MCF 10A (cell line): ENCODE measurements around the gene CNP. TPM values are rescaled to one million over a fixed set of nuclear protein-coding genes. Genes with fewer than 3 reads are reported as not detected.

Experiments
- BruUV-seq: library from RNA; stranded (reverse); fragments of 400-500 nt; replicated peaks from 2 replicates; lab custom pipeline; 2021; lab: Mats Ljungman, UMichigan
- CTCF ChIA-PET: fragments of 300-600 bp; sonication (Branson Sonifier 250); formaldehyde crosslinking; extraction: SDS; loops from one replicate; lab custom pipeline; 2021; ENCODE audit warnings: antibody characterized with exemption, inconsistent platforms; lab: Yijun Ruan, JAX
- POLR2A ChIA-PET: fragments of 300-600, 350-650 bp; sonication (Branson Sonifier 250); formaldehyde crosslinking; extraction: SDS; loops from one replicate; lab custom pipeline; 2020; ENCODE audit warnings: antibody characterized with exemption, inconsistent platforms; lab: Yijun Ruan, JAX
- DNase-seq: peaks from one replicate; pipeline ENCODE4 v3.0.0-alpha.2; 2018; ENCODE audit not compliant: unreplicated experiment
- H3K27ac Mint-ChIP-seq: one replicate; pipeline ENCODE4 v1.8.0; 2022; ENCODE audit warnings: mild to moderate bottlenecking, low read depth, mixed read lengths; ENCODE audit not compliant: unreplicated experiment
- H3K27me3 Mint-ChIP-seq: one replicate; pipeline ENCODE4 v1.8.0; 2022; ENCODE audit warnings: mixed read lengths; ENCODE audit not compliant: insufficient read depth, unreplicated experiment
- H3K36me3 Mint-ChIP-seq: one replicate; pipeline ENCODE4 v1.8.0; 2022; ENCODE audit warnings: mild to moderate bottlenecking, moderate library complexity, mixed read lengths; ENCODE audit not compliant: insufficient read depth, unreplicated experiment
- H3K4me1 Mint-ChIP-seq: one replicate; pipeline ENCODE4 v1.8.0; 2022; ENCODE audit warnings: mixed read lengths; ENCODE audit not compliant: insufficient read depth, unreplicated experiment
- H3K4me3 Mint-ChIP-seq: one replicate; pipeline ENCODE4 v1.8.0; 2022; ENCODE audit warnings: mild to moderate bottlenecking, moderate library complexity, mixed read lengths; ENCODE audit not compliant: unreplicated experiment
- H3K9me3 Mint-ChIP-seq: one replicate; pipeline ENCODE4 v1.8.0; 2022; ENCODE audit warnings: mixed read lengths; ENCODE audit not compliant: unreplicated experiment
- intact Hi-C: fragments of 100-400 bp; cut with micrococcal nuclease; formaldehyde crosslinking; loops from 2 replicates; pipeline ENCODE4 v1.14.1; 2022
- total RNA-seq: library from RNA; stranded (reverse); gene quantifications from 2 replicates; pipeline ENCODE4 v1.2.3, GENCODE V29; 2022
- TF ChIP-seq, protein P1 (sequence below): fragments of 200-600 bp; IDR thresholded peaks from one replicate; pipeline ENCODE4 v1.8.0; 2022; ENCODE audit warnings: antibody characterized with exemption, mild to moderate bottlenecking; ENCODE audit not compliant: unreplicated experiment

The CNP gene
- total RNA-seq, 1 experiment from 2014 or later: 46.2 TPM

DNA sequence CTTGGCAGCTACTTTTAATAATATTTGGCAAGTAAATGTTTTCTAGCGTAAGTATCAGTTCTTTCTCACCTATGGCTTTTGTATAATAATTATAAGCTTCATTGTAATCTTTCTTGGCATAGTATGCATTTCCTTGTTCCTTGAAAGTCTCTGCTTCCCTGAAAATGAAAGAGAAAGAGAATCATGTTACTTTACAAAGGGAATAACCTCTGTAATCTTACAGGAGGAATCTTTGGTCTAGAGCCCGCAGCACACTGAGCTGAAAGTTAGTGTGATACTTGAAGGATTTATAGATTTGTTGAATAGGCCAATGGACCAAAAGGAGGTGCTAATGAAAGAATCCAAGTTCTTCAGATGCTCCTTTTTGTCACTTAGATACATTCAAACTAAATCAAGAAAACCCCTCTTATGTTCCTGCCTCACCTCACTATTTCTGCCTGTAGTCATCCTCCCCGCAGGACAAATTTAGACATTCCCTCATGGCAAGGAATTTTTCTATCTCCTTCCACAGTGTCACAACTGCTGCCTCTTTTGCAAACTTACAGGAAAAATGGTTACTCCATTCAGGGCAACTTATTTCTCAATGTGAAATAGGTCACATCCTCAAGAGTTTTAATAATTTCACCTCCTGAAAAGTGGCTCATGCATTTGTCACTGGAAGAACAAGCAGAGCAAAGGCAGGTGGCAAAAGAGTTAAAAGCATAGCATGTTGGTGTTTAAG, 34.0 kb downstream of the CNP start:
- Mint-ChIP-seq H3K4me1 (peaks cover 13% of the 10 kb centered on the region), H3K27ac (no peak overlapping the region), H3K9me3 (no peaks in the 10 kb centered on the region), H3K27me3 (no peaks in the 10 kb centered on the region), H3K36me3 (peaks cover 83% of the 10 kb centered on the region), H3K4me3 (no peak overlapping the region)
- BruUV-seq: no TSS peak
- POLR2A ChIA-PET: interaction anchor here (1.0 kb wide), 1 partner anchor 8 kb away, joined by 4 read pairs; no protein-coding TSS in a partner anchor
- intact Hi-C loops: no loop called here
- CTCF ChIA-PET: interaction anchor here (0.7 kb wide), 1 partner anchor 37 kb away, joined by 3 read pairs; no protein-coding TSS in a partner anchor
- TF ChIP-seq, protein P1, sequence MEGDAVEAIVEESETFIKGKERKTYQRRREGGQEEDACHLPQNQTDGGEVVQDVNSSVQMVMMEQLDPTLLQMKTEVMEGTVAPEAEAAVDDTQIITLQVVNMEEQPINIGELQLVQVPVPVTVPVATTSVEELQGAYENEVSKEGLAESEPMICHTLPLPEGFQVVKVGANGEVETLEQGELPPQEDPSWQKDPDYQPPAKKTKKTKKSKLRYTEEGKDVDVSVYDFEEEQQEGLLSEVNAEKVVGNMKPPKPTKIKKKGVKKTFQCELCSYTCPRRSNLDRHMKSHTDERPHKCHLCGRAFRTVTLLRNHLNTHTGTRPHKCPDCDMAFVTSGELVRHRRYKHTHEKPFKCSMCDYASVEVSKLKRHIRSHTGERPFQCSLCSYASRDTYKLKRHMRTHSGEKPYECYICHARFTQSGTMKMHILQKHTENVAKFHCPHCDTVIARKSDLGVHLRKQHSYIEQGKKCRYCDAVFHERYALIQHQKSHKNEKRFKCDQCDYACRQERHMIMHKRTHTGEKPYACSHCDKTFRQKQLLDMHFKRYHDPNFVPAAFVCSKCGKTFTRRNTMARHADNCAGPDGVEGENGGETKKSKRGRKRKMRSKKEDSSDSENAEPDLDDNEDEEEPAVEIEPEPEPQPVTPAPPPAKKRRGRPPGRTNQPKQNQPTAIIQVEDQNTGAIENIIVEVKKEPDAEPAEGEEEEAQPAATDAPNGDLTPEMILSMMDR: no peak
- DNase-seq: no peak

DNA sequence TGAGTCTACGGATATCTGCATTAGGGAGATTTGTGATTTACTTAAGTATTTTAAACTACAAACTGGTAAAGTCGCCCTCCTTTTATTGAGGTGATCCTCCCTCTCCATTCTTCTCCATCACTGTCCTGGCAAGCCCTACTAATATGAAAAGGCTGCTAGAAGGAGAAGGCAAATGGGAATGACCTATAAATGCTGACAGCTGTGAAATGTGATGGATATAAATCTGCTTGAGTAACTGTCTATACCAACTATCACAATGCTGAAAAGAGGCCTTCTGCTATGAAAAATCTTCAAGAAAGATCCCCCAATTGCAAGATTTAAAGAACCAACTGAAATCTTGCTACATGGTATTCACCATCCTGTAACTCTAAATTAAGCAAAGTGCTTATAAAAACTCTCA, 35.1 kb downstream of the CNP start:
- BruUV-seq: no TSS peak
- H3K4me1 Mint-ChIP-seq: peaks cover 13% of the 10 kb centered on the region
- no peaks in the 10 kb centered on the region for H3K27me3 Mint-ChIP-seq
- no peak overlapping the region for H3K4me3 Mint-ChIP-seq
- TF ChIP-seq, protein P1: no peak
- POLR2A ChIA-PET: interaction anchor here (0.9 to 1.1 kb wide), 3 partner anchors 16 to 312 kb away, joined by 3 read pairs; no protein-coding TSS in a partner anchor
- CTCF ChIA-PET: interaction anchor here (0.7 to 2.1 kb wide), 3 partner anchors 14 to 24 kb away, joined by 3 to 7 read pairs (median 3); partner anchors contain the start of gene NKIRAS2
- no peak for DNase-seq
- peaks cover 80% of the 10 kb centered on the region for H3K36me3 Mint-ChIP-seq
- H3K27ac Mint-ChIP-seq: no peak overlapping the region
- H3K9me3 Mint-ChIP-seq: no peaks in the 10 kb centered on the region
- intact Hi-C loops: no loop called here

DNA sequence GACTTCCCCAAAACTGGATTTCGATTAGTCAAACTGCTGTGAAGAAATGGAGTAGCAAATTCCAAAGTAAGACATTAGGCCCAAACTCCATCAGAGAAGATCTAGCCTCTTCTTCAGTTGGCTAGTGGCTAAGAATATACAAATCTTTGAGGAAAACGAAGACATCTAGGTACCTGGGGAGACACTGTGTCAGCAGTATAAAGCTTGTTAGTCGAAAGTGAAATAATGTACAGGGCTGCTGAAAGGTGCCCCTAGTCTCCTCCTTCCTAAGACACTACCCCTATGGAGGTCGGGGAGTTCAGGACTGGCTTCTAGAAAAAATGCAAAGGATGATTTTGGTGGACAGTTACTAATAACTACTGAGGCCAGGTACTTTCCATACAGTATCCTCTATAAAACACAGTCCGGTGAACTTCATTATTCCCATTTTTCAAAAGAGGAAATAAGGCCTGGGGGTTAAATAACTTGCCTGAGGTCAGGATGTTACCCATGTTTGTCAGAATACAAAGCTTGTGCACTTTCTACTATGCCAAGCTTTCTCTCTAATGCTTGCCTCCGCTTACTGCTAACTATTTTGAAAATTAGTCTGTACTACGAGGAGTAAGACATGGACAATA, 35.7 kb downstream of the CNP start:
- Mint-ChIP-seq H3K4me3 (no peak overlapping the region), H3K27ac (no peak overlapping the region), H3K36me3 (peaks cover 78% of the 10 kb centered on the region), H3K27me3 (no peaks in the 10 kb centered on the region), H3K9me3 (no peaks in the 10 kb centered on the region), H3K4me1 (peaks cover 17% of the 10 kb centered on the region)
- TF ChIP-seq, protein P1: no peak
- DNase-seq: no peak
- ChIA-PET POLR2A (interaction anchor here (0.9 to 4.4 kb wide), 5 partner anchors 14 to 313 kb away, joined by 3 to 32 read pairs (median 3); partner anchors contain the start of gene DNAJC7), CTCF (interaction anchor here (0.6 to 2.1 kb wide), 4 partner anchors 14 to 342 kb away, joined by 3 to 7 read pairs (median 3); partner anchors contain the start of gene NKIRAS2)
- no TSS peak for BruUV-seq
- intact Hi-C loops: no loop called here

DNA sequence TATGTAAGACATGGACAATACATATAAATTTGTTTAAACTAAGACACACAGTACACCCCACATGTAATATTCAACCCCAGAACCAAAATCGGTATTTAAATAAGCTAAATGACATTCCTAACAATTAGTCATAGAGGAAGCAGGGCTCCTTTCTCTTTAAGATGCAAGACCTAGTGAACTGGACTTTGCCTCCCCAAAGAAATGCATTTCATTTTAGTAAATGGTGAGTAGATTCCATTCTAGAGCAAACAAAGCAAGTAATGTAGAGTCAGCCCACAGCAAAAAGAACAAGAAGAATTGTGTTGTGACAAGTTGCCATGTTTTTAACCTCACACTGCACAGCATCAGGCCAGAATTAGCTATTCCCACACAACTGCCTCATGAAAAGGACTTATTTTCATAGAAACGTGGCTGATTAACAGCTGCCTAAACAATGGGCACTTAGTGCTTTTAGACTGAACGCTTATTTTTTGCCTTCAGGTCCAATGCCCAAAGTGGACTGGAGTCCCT, 36.3 kb downstream of the CNP start:
- Mint-ChIP-seq H3K9me3 (no peaks in the 10 kb centered on the region), H3K27ac (no peak overlapping the region), H3K4me1 (peaks cover 17% of the 10 kb centered on the region), H3K4me3 (no peak overlapping the region), H3K27me3 (no peaks in the 10 kb centered on the region), H3K36me3 (peaks cover 75% of the 10 kb centered on the region)
- DNase-seq: no peak
- intact Hi-C loops: no loop called here
- no TSS peak for BruUV-seq
- POLR2A ChIA-PET: interaction anchor here (0.9 to 4.4 kb wide), 3 partner anchors 14 to 36 kb away, joined by 3 to 32 read pairs (median 4); partner anchors contain the start of genes CNP and DNAJC7
- TF ChIP-seq, protein P1: no peak
- CTCF ChIA-PET: interaction anchor here (0.6 to 2.1 kb wide), 3 partner anchors 17 to 114 kb away, joined by 3 to 7 read pairs (median 3); partner anchors contain the start of gene NKIRAS2
